Neuronal stem cell (in vitro differentiated cells): ENCODE results near the gene ACSS1.

Source experiments
- DNase-seq: peaks from one replicate; pipeline ENCODE4 v3.0.0-alpha.2; 2013; ENCODE audit warnings: low spot score
- H2AFZ ChIP-seq: one replicate; pipeline ENCODE4 v1.6.1; 2013; ENCODE audit warnings: mild to moderate bottlenecking, low read length, inconsistent platforms
- H2AK5ac ChIP-seq: 2 replicates; pipeline ENCODE4 v1.6.1; 2013; ENCODE audit warnings: low read depth, mild to moderate bottlenecking, inconsistent platforms, low read length, moderate library complexity, mixed read lengths
- H2BK120ac ChIP-seq: 2 replicates; pipeline ENCODE4 v1.6.1; 2013; ENCODE audit warnings: low read depth, mild to moderate bottlenecking, inconsistent platforms, low read length, moderate library complexity, mixed read lengths
- H2BK12ac ChIP-seq: one replicate; pipeline ENCODE4 v1.6.1; 2013; ENCODE audit warnings: low read length, inconsistent platforms
- H2BK15ac ChIP-seq: 2 replicates; pipeline ENCODE4 v1.6.1; 2013; ENCODE audit warnings: mild to moderate bottlenecking, low read length, inconsistent platforms, mixed read lengths
- H2BK5ac ChIP-seq: one replicate; pipeline ENCODE4 v1.6.1; 2013; ENCODE audit warnings: inconsistent platforms, mild to moderate bottlenecking, low read length, moderate library complexity
- H3K14ac ChIP-seq: one replicate; pipeline ENCODE4 v1.6.1; 2013; ENCODE audit warnings: low read length, inconsistent platforms
- H3K18ac ChIP-seq: 2 replicates; pipeline ENCODE4 v1.6.1; 2013; ENCODE audit warnings: low read length, inconsistent platforms
- H3K23ac ChIP-seq: 2 replicates; pipeline ENCODE4 v1.6.1; 2013; ENCODE audit warnings: low read depth, mild to moderate bottlenecking, mixed read lengths, low read length, inconsistent platforms; ENCODE audit not compliant: poor library complexity
- H3K27ac ChIP-seq: replicated peaks from 3 replicates; pipeline ENCODE4 v1.5.1; 2013; ENCODE audit warnings: low read length, inconsistent platforms
- H3K27me3 ChIP-seq, 3 experiments: 2 replicates each; pipeline ENCODE4 v1.6.1; 2013; ENCODE audit warnings: low read length in 3 of 3, mild to moderate bottlenecking in 2 of 3, inconsistent platforms in 1 of 3, low read depth in 1 of 3, mixed read lengths in 1 of 3, moderate library complexity in 1 of 3; ENCODE audit not compliant: control insufficient read depth in 3 of 3, insufficient read depth in 3 of 3
- H3K36me3 ChIP-seq, 2 donors: replicated peaks in 1 of 2; 2 replicates each; pipeline ENCODE4 v1.6.1; 2013; ENCODE audit warnings: low read length in 2 of 2; ENCODE audit not compliant: control insufficient read depth in 2 of 2, insufficient read depth in 2 of 2
- H3K4ac ChIP-seq: 2 replicates; pipeline ENCODE4 v1.6.1; 2013; ENCODE audit warnings: inconsistent platforms, mild to moderate bottlenecking, low read length, moderate library complexity
- H3K4me1 ChIP-seq, 2 donors: 1 replicate in 1 of 2; 2 replicates in 1 of 2; pipeline ENCODE4 v1.6.1; 2013; ENCODE audit warnings: low read length in 2 of 2, low read depth in 1 of 2; ENCODE audit not compliant: control insufficient read depth in 2 of 2, insufficient read depth in 1 of 2
- H3K4me2 ChIP-seq: one replicate; pipeline ENCODE4 v1.6.1; 2013; ENCODE audit warnings: mild to moderate bottlenecking, low read length, inconsistent platforms; ENCODE audit not compliant: insufficient read depth, poor library complexity, severe bottlenecking
- H3K4me3 ChIP-seq, 2 donors: 2 replicates each; pipeline ENCODE4 v1.5.1; 2013; ENCODE audit warnings: low read length in 2 of 2, mild to moderate bottlenecking in 2 of 2, inconsistent platforms in 1 of 2, moderate library complexity in 1 of 2
- H3K79me1 ChIP-seq: one replicate; pipeline ENCODE4 v1.6.1; 2013; ENCODE audit warnings: low read depth, mild to moderate bottlenecking, inconsistent platforms, low read length, moderate library complexity
- H3K9ac ChIP-seq: one replicate; pipeline ENCODE4 v1.6.1; 2013; ENCODE audit warnings: mild to moderate bottlenecking, low read depth, low read length, inconsistent platforms; ENCODE audit not compliant: poor library complexity
- H3K9me3 ChIP-seq, 2 donors: replicated peaks in 1 of 2; 2 replicates each; pipeline versions ENCODE3 to v1.6.1; 2013; ENCODE audit warnings: low read length in 2 of 2, mild to moderate bottlenecking in 2 of 2, inconsistent platforms in 1 of 2, low read depth in 1 of 2, mixed read lengths in 1 of 2, moderate library complexity in 1 of 2; ENCODE audit not compliant: control insufficient read depth in 2 of 2, insufficient read depth in 1 of 2
- H4K8ac ChIP-seq: one replicate; pipeline ENCODE4 v1.6.1; 2013; ENCODE audit warnings: low read depth, mild to moderate bottlenecking, inconsistent platforms, low read length, moderate library complexity
- H4K91ac ChIP-seq: one replicate; pipeline ENCODE4 v1.6.1; 2013; ENCODE audit warnings: low read length, low read depth, mild to moderate bottlenecking, inconsistent platforms; ENCODE audit not compliant: poor library complexity
- WGBS, 2 donors: extraction: QIAGEN DNeasy Blood & Tissue Kit; methylation state at CpG; one replicate each; pipeline ENCODE4 v1.1.7; 2013; ENCODE audit warnings: missing lambda C conversion rate in 2 of 2, mixed read lengths in 1 of 2; ENCODE audit not compliant: insufficient read length in 2 of 2, insufficient replicate concordance in 1 of 2; ENCODE audit errors: extremely low coverage in 2 of 2; 5-methylcytosine and 5-hydroxymethylcytosine counted together

ACSS1 gene

GRCh38 chr20:24980291-24981053 lies 77.5 kb downstream of the ACSS1 start:
- H2BK5ac ChIP-seq, result no peak overlapping the region
- H2AK5ac ChIP-seq, result no peak overlapping the region
- no peak for DNase-seq
- no peak overlapping the region for H4K8ac ChIP-seq
- H3K14ac ChIP-seq, result no peak overlapping the region
- peaks cover 25 to 81% of the 10 kb centered on the region in 2 donors for H3K36me3 ChIP-seq
- no peak overlapping the region for H3K4me3 ChIP-seq
- H3K4ac ChIP-seq, result no peak overlapping the region
- no peak overlapping the region for H2BK120ac ChIP-seq
- no peaks in the 10 kb centered on the region for H3K4me1 ChIP-seq
- no peak overlapping the region for H4K91ac ChIP-seq
- no peak overlapping the region for H3K4me2 ChIP-seq
- H3K18ac ChIP-seq, result peak overlapping the region; percentile 18
- no CpG with 5 or more reads among the region's 34 CpGs for WGBS, 2 donors
- no peak overlapping the region for H2BK12ac ChIP-seq
- H2BK15ac ChIP-seq, result no peak overlapping the region
- H3K9me3 ChIP-seq, result peaks cover 18 to 39% of the 10 kb centered on the region in 2 donors
- peak overlapping the region; percentile 56 for H3K23ac ChIP-seq
- H2AFZ ChIP-seq, result no peak overlapping the region
- no peaks in the 10 kb centered on the region for H3K27me3 ChIP-seq
- no peak overlapping the region for H3K27ac ChIP-seq
- peaks cover 9% of the 10 kb centered on the region for H3K79me1 ChIP-seq
- peak overlapping the region; percentile 9 for H3K9ac ChIP-seq

GRCh38 chr20:24979036-24979960 lies 78.6 kb downstream of the ACSS1 start:
- peaks cover 18 to 43% of the 10 kb centered on the region in 2 donors for H3K9me3 ChIP-seq
- no peak overlapping the region for H2BK5ac ChIP-seq
- peak overlapping the region; percentile 25 for H3K9ac ChIP-seq
- no peak overlapping the region for H2AK5ac ChIP-seq
- no peak overlapping the region for H3K14ac ChIP-seq
- no peak overlapping the region for H3K23ac ChIP-seq
- H3K36me3 ChIP-seq, result peaks cover 25 to 86% of the 10 kb centered on the region in 2 donors
- no peak overlapping the region for H4K8ac ChIP-seq
- no peak overlapping the region for H2BK15ac ChIP-seq
- H2BK12ac ChIP-seq, result no peak overlapping the region
- H3K18ac ChIP-seq, result no peak overlapping the region
- H3K79me1 ChIP-seq, result peaks cover 9% of the 10 kb centered on the region
- H2BK120ac ChIP-seq, result no peak overlapping the region
- no peak overlapping the region for H3K4me2 ChIP-seq
- H3K4me3 ChIP-seq, result no peak overlapping the region
- no CpG with 5 or more reads among the region's 15 CpGs for WGBS, 2 donors
- H3K27me3 ChIP-seq, result no peaks in the 10 kb centered on the region
- no peak overlapping the region for H4K91ac ChIP-seq
- no peak overlapping the region for H2AFZ ChIP-seq
- no peaks in the 10 kb centered on the region for H3K4me1 ChIP-seq
- DNase-seq, result no peak
- no peak overlapping the region for H3K4ac ChIP-seq
- no peak overlapping the region for H3K27ac ChIP-seq

GRCh38 chr20:24978513-24978912 lies 79.4 kb downstream of the ACSS1 start:
- Histone ChIP-seq H2BK15ac (no peak overlapping the region), H2AFZ (no peak overlapping the region), H3K4me3 (no peak overlapping the region), H3K9ac (no peak overlapping the region), H3K4me2 (no peak overlapping the region), H3K14ac (no peak overlapping the region), H3K36me3 (peaks cover 25 to 88% of the 10 kb centered on the region in 2 donors), H2BK5ac (no peak overlapping the region), H3K79me1 (peaks cover 9% of the 10 kb centered on the region), H2AK5ac (no peak overlapping the region), H3K23ac (no peak overlapping the region), H3K4me1 (no peaks in the 10 kb centered on the region), H3K9me3 (peaks cover 18 to 43% of the 10 kb centered on the region in 2 donors), H4K91ac (no peak overlapping the region), H4K8ac (no peak overlapping the region), H3K4ac (no peak overlapping the region), H3K27ac (no peak overlapping the region), H2BK120ac (no peak overlapping the region), H3K18ac (no peak overlapping the region), H2BK12ac (no peak overlapping the region), H3K27me3 (no peaks in the 10 kb centered on the region)
- no peak for DNase-seq
- WGBS, 2 donors, result no CpG with 5 or more reads among the region's 8 CpGs

DNA sequence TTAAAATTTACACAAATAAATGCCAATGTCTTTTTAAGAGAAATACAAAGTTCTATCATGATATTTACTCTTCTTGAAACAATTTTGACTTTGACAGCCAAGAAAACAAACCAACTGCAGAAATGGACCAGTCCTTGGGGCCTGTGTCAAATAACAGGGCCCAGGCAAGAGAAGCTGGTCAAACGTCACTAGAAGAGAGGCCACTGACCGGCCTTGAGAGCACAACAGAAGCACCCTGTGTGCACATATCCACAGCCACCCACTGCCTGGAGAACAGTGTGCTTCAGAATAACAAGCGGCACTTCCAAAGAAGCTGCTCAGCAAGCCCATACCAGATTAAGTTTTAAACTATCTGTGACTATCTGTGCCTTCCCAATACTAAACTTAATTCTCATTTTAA lies 80.1 kb downstream of the ACSS1 start:
- WGBS, 2 donors, result no CpG with 5 or more reads among the region's 3 CpGs
- Histone ChIP-seq H3K23ac (no peak overlapping the region), H3K4me1 (no peaks in the 10 kb centered on the region), H2BK120ac (no peak overlapping the region), H3K4me2 (no peak overlapping the region), H2AFZ (no peak overlapping the region), H3K4me3 (no peak overlapping the region), H3K27ac (no peak overlapping the region), H3K27me3 (no peaks in the 10 kb centered on the region), H2AK5ac (no peak overlapping the region), H2BK5ac (no peak overlapping the region), H2BK12ac (no peak overlapping the region), H3K18ac (no peak overlapping the region), H4K8ac (no peak overlapping the region), H3K4ac (no peak overlapping the region), H3K14ac (no peak overlapping the region), H3K9me3 (peaks cover 18 to 43% of the 10 kb centered on the region in 2 donors), H3K36me3 (peaks cover 29 to 88% of the 10 kb centered on the region in 2 donors), H4K91ac (no peak overlapping the region), H3K9ac (no peak overlapping the region), H3K79me1 (peaks cover 9% of the 10 kb centered on the region), H2BK15ac (no peak overlapping the region)
- no peak for DNase-seq
